Spleen (tissue), 7 donors: Measurements from ENCODE around the gene PTPRG.

Experiments
- CTCF ChIP-seq, 11 experiments: fragments of 200-600 bp in 7 of 11; fragments of 450-650 bp in 4 of 11; sonication (generic) in 4 of 11; IDR thresholded peaks in 8 of 11; conservative IDR thresholded peaks in 3 of 11; 1 replicate in 7 of 11; 2 replicates in 4 of 11; pipeline versions ENCODE4 v1.4.0 to v1.8.0; 2016 to 2021; ENCODE audit warnings: antibody characterized with exemption in 11 of 11, inconsistent platforms in 4 of 11, mild to moderate bottlenecking in 1 of 11
- POLR2A ChIP-seq, 3 donors: fragments of 450-650 bp; IDR thresholded peaks; one replicate each; pipeline ENCODE4 v1.5.1; 2017; ENCODE audit warnings: antibody characterized with exemption in 3 of 3, mild to moderate bottlenecking in 1 of 3
- donor health status: DM: no; HTN: no; CAD: no; lungs with moderate emphysema.
- donor health status: DM: no; HTN: no; CAD: no.
- donor health status: DM: no; HTN: no; CAD: no.

DNA sequence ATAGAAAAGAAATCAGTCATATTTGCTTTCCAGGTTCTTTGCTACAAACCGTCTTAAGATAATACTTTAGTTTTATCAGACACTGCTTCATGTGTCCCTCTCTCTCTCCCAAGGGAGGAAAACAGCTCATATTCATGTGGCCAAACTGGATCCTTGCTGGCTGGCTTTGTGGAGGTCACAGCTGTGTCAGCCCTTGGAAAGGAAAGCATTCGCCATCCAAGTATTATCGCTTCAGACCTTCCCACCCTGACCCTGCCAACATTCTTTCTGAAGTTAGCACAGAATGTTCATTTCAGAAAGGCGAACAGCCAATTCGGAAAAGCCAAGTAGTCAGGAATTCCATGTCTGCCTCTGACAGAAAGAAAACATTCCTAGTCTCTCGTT is 598.3 kb downstream of the PTPRG start:
- TF ChIP-seq CTCF (IDR thresholded peaks at IDR 0.05 in 8 of 11, conservative IDR thresholded peaks at IDR 0.05 in 3 of 11) (no peak), POLR2A (IDR thresholded peaks at IDR 0.05) (no peak)
